Measurements from ENCODE around the gene SHPK.

SHPK gene

DNA sequence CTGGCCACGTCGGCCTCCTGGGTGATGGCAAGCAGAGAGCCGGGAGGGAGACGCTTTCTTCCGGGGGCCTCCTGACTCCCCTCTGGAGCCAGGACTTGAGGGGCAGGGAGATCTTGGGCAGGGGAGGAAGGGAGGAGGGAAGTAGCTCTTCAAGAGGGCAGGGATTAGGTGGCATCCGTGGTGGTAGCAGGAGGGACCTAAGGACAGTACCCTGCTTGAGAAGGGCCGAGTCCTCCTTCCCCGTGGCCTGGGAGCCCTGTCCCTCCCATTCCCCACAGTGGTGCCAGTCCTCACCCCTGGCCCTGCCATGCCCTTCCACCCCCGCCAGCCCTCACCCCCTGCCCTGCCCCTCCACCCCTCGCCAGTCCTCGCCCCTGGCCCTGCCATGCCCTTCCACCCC, 19.7 kb upstream of the SHPK start:
- Histone ChIP-seq H3K79me2 (no peaks in the 10 kb centered on the region), H2AFZ (no peak overlapping the region), H3K27ac (no peak overlapping the region), H3K4me2 (ENCODE audit: low read length) (no peak overlapping the region), H3K9ac (no peak overlapping the region), H3K36me3 (ENCODE audit: control insufficient read depth, insufficient read depth, low read length) (no peaks in the 10 kb centered on the region), H3K9me3 (ENCODE audit: control insufficient read depth, low read length) (no peaks in the 10 kb centered on the region), H3K4me1 (no peaks in the 10 kb centered on the region), H3K4me3 (ENCODE audit: low read depth, low read length) (no peak overlapping the region), H3K27me3 (ENCODE audit: control insufficient read depth, insufficient read depth, low read length) (no peaks in the 10 kb centered on the region)
- TF ChIP-seq, protein P1, sequence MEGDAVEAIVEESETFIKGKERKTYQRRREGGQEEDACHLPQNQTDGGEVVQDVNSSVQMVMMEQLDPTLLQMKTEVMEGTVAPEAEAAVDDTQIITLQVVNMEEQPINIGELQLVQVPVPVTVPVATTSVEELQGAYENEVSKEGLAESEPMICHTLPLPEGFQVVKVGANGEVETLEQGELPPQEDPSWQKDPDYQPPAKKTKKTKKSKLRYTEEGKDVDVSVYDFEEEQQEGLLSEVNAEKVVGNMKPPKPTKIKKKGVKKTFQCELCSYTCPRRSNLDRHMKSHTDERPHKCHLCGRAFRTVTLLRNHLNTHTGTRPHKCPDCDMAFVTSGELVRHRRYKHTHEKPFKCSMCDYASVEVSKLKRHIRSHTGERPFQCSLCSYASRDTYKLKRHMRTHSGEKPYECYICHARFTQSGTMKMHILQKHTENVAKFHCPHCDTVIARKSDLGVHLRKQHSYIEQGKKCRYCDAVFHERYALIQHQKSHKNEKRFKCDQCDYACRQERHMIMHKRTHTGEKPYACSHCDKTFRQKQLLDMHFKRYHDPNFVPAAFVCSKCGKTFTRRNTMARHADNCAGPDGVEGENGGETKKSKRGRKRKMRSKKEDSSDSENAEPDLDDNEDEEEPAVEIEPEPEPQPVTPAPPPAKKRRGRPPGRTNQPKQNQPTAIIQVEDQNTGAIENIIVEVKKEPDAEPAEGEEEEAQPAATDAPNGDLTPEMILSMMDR (IDR thresholded peaks at IDR 0.05), result no peak

DNA sequence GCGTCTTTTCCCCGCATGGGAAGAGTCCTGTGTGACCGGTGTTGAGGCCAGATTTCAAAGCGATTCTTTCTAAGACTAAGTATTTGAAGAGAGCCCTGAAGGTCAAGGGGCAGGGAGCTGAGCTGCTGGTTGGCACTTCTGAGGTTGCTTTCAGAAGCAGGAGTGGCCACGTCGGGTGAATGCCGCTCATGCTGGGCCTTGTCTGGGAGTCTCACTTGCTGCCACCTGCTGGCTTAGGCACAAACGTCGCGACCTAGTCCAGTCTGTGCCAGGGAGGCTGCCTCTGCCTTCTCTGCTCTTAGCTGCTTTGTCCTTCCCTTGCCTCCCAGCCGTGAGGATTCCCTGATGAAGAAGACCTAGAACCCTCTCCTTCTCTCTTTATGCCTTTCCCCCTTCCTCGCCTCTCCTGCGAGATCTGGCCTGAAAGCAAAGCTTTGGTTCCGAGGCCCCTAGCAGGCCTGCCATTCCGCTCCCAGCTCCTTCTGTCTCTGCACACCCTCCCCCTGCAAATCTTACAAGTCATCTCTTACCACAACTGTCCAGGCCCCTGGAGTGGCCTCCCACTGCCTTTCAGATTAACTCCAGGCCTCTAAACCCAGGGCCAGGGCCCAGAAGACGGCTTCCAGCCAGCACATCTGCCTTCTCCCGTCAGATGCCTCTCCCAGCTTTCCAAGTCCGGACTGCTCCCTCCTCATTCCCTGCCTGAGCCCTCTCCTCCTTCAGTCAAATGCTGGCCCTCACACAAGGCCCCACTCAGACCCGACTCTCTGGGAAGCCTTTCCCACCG, 11.9 kb upstream of the SHPK start:
- no peak overlapping the region for H3K27ac ChIP-seq
- no peak overlapping the region for H3K4me2 ChIP-seq (ENCODE audit: low read length)
- no peak overlapping the region for H2AFZ ChIP-seq
- no peaks in the 10 kb centered on the region for H3K79me2 ChIP-seq
- H3K4me1 ChIP-seq, result no peaks in the 10 kb centered on the region
- TF ChIP-seq, protein P1 (IDR thresholded peaks at IDR 0.05), result peak; percentile 46
- no peaks in the 10 kb centered on the region for H3K27me3 ChIP-seq (ENCODE audit: control insufficient read depth, insufficient read depth, low read length)
- no peaks in the 10 kb centered on the region for H3K9me3 ChIP-seq (ENCODE audit: control insufficient read depth, low read length)
- H3K36me3 ChIP-seq (ENCODE audit: control insufficient read depth, insufficient read depth, low read length), result no peaks in the 10 kb centered on the region
- no peak overlapping the region for H3K9ac ChIP-seq
- H3K4me3 ChIP-seq (ENCODE audit: low read depth, low read length), result no peak overlapping the region

- no peak overlapping the region for H3K27ac ChIP-seq
- no peaks in the 10 kb centered on the region for H3K9me3 ChIP-seq (ENCODE audit: control insufficient read depth, low read length)
- H2AFZ ChIP-seq, result no peak overlapping the region
- H3K36me3 ChIP-seq (ENCODE audit: control insufficient read depth, insufficient read depth, low read length), result no peaks in the 10 kb centered on the region
- no peaks in the 10 kb centered on the region for H3K27me3 ChIP-seq (ENCODE audit: control insufficient read depth, insufficient read depth, low read length)
- H3K9ac ChIP-seq, result no peak overlapping the region
- H3K79me2 ChIP-seq, result no peaks in the 10 kb centered on the region
- no peak overlapping the region for H3K4me2 ChIP-seq (ENCODE audit: low read length)
- H3K4me3 ChIP-seq (ENCODE audit: low read depth, low read length), result no peak overlapping the region
- H3K4me1 ChIP-seq, result no peaks in the 10 kb centered on the region
- TF ChIP-seq, protein P1 (IDR thresholded peaks at IDR 0.05), result no peak
These were observed 11.2 kb upstream of the SHPK start for GRCh38 chr17:3647251-3647650.

DNA sequence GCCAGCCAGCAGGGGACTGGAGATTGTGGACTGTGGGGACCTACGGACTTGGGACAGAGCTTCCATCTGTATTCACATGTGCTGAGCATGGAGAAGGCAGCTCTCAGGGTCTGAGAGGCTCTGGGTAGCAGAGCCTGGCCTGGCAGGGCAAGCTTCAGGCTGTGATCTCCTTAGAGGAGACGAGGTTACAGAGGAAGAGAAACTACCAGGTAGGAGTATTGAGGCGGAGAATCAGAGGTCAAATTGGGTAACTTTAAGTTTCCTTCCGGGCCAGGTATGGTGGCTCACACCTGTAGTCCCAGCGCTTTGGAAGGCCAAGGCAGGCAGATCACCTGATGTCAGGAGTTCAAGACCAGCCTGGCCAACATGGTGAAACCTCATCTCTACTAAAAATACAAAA, 9.3 kb upstream of the SHPK start:
- Histone ChIP-seq H3K79me2 (no peaks in the 10 kb centered on the region), H3K27ac (no peak overlapping the region), H3K9me3 (ENCODE audit: control insufficient read depth, low read length) (no peaks in the 10 kb centered on the region), H3K36me3 (ENCODE audit: control insufficient read depth, insufficient read depth, low read length) (no peaks in the 10 kb centered on the region), H2AFZ (no peak overlapping the region), H3K4me2 (ENCODE audit: low read length) (no peak overlapping the region), H3K9ac (no peak overlapping the region), H3K4me1 (no peaks in the 10 kb centered on the region), H3K27me3 (ENCODE audit: control insufficient read depth, insufficient read depth, low read length) (no peaks in the 10 kb centered on the region), H3K4me3 (ENCODE audit: low read depth, low read length) (no peak overlapping the region)
- TF ChIP-seq, protein P1 (IDR thresholded peaks at IDR 0.05), result no peak

GRCh38 chr17:3643889-3644349, 7.9 kb upstream of the SHPK start:
- Histone ChIP-seq H3K9ac (no peak overlapping the region), H3K4me1 (no peaks in the 10 kb centered on the region), H3K4me2 (ENCODE audit: low read length) (no peak overlapping the region), H3K36me3 (ENCODE audit: control insufficient read depth, insufficient read depth, low read length) (no peaks in the 10 kb centered on the region), H3K9me3 (ENCODE audit: control insufficient read depth, low read length) (no peaks in the 10 kb centered on the region), H3K4me3 (ENCODE audit: low read depth, low read length) (no peak overlapping the region), H2AFZ (no peak overlapping the region), H3K79me2 (no peaks in the 10 kb centered on the region), H3K27ac (no peak overlapping the region), H3K27me3 (ENCODE audit: control insufficient read depth, insufficient read depth, low read length) (no peaks in the 10 kb centered on the region)
- TF ChIP-seq, protein P1 (IDR thresholded peaks at IDR 0.05), result no peak

Data from parathyroid adenoma (tissue), 2 donors.